GM10266 (cell line): ENCODE measurements around the gene FRYL.
"Not testable (repeated sequence)": the region's sequence is repeated elsewhere in the genome, so short reads cannot be mapped to it uniquely, and the experiment has no call there.

Source experiments
- DNase-seq: peaks from one replicate; pipeline ENCODE4 v3.0.0; 2012; ENCODE audit errors: extremely low spot score
- TF ChIP-seq, protein P1 (sequence below): IDR thresholded peaks from 2 replicates; pipeline ENCODE4 v1.5.1; 2012; ENCODE audit warnings: mild to moderate bottlenecking, low read depth; ENCODE audit not compliant: control insufficient read depth, insufficient read depth; ENCODE audit errors: missing control alignments

FRYL gene

DNA sequence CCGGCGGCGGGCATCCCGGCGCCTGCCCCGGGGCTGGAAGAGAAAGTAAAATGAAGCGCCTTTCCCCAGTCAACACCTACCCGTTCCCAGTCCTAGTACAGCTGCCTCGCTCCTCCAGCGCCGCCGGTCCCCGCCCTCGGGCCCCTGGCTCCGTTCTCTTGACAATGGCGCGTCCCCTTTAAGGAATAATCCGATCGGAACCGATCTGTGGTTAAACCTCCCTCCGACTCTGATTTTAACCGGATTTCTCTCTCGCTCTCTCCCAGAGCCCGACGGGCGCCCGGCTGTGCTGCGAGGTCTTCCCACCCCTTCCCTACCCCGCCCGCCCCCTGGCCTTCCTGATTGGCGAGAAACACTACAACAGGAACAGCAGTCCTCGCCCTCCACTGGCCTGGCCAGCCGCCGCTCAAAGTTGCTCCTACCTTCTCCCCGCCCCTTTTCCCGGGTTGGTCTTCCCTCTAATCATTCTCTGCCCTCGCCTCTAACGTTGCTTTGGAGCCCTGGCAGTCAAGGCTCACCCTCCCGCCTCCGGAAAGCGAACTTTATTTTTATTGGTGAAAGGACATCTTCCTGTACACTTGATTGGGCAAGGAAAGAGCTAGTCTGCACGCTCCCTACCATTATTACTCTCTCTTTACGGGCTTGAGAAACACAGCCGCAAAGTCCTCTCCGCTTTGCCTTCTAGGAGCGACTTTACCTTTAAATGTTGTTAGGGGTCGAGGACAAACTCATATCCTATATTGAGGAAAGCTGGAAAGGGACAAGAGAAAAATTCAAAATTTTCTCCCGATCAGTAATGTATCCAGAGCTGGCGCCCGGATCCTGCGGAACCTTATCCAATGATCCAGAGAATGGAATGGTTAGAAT, at the start of gene FRYL:
Gene FRYL (minus strand): TSS at position 282 of the 867 bp plus-strand sequence. CDS start 145,869 bp downstream, outside the sequence.
- DNase-seq = peak; percentile 95
- TF ChIP-seq, protein P1, sequence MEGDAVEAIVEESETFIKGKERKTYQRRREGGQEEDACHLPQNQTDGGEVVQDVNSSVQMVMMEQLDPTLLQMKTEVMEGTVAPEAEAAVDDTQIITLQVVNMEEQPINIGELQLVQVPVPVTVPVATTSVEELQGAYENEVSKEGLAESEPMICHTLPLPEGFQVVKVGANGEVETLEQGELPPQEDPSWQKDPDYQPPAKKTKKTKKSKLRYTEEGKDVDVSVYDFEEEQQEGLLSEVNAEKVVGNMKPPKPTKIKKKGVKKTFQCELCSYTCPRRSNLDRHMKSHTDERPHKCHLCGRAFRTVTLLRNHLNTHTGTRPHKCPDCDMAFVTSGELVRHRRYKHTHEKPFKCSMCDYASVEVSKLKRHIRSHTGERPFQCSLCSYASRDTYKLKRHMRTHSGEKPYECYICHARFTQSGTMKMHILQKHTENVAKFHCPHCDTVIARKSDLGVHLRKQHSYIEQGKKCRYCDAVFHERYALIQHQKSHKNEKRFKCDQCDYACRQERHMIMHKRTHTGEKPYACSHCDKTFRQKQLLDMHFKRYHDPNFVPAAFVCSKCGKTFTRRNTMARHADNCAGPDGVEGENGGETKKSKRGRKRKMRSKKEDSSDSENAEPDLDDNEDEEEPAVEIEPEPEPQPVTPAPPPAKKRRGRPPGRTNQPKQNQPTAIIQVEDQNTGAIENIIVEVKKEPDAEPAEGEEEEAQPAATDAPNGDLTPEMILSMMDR = no peak

DNA sequence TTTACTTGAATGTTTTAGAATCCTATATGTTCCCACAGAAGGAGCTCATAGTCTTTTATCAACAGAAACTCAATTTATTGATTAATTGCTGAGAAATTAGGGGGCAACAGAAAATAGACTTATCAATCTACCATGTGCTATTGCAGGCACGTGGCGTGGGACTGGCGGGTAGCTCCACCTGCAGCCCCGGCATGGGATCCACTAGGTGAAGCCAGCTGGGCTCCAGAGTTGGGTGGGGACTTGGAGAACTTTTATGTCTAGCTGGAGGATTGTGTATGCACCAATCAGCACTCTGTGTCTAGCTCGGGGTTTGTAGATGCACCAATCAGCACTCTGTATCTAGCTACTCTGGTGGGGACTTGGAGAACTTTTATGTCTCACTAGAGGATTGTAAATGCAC, 47.5 kb upstream of the FRYL start:
- TF ChIP-seq, protein P1 = no peak
- DNase-seq = no peak

DNA sequence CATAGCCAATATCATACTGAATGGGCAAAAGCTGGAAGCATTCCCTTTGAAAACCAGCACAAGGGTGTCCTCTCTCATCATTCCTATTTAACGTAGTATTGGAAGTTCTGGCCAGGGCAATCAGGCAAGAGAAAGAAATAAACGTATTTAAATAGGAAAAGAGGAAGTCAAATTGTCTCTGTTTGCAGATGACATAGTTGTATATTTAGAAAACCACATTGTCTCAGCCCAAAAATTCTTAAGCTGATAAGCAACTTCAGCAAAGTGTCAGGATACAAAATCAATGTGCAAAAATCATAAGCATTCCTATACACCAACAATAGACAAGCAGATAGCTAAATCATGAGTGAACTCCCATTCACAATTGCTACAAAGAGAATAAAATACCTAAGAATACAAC, 41.4 kb upstream of the FRYL start:
- not testable (repeated sequence) for DNase-seq

DNA sequence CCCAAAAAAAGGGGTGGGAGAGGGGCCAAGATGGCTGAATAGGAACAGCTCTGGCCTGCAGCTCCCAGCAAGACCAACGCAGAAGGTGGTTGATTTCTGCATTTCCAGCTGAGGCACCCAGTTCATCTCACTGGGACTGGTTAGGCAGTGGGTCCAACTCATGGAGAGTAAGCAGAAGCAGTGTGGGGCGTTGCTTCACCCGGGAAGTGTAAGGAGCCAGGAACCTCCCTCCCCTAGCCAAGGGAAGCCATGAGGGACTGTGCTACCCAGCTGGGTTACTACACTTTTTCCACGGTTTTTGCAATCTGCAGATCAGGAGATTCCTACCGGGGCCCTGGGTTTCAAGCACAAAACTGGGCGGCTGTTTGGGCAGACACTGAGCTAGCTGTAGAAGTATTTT, 36.9 kb upstream of the FRYL start:
- DNase-seq = no peak
- TF ChIP-seq, protein P1 = no peak

DNA sequence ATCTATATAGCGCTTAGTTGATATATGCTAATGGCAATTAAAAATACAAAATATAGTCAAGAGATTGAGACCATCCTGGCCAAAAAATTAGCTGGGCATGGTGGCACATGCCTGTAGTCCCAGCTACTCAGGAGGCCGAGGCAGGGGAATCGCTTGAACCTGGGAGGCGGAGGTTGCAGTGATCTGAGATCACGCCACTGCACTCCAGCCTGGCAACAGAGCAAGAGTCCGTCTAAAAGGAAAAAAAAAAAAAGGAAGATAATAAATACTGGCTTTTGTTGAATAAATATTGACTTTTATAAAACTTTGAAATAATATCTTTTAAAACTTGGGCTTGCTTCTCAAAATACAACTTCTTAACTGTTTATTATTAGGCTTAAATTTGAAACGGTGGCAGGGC, 36.2 kb upstream of the FRYL start:
- DNase-seq = not testable (repeated sequence)

DNA sequence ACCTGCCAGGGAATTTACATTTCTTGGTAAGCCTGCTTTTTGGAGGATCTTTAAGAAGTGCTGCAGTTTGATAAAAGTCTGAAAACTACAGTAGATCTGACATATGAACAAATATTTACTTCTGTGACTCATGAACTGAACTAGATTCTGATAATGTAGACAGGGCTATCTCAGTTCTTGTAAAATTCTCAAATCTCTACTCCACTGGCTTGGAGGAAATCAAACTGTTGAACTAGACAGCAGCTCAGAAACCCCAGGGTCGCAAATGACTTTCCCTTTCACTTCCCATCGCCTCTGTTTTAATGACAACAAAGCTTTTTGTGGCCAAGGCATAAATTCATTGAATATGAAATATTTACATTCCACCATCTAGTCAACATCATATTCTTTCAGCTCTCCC, 35.4 kb upstream of the FRYL start:
- TF ChIP-seq, protein P1 = no peak
- peak; percentile 23 for DNase-seq

DNA sequence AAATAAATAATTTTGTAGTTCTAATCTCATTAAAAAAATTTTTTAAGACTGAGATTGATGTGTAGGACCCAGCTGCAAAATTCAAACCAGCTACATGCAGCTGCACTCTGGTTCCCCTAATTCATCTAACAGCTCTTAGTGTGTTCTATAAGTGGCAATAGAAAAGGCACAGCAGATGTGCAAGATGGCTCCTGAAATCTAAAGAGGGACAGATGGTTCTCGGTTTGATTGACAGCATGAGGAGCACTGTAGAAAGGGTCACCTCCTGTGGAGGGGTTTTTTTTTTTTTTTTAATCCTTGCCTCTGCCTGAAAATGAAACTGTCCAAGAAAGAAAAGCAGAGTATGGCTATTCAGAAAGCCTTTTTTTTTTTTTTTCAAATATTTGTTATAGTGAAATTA, 33.9 kb upstream of the FRYL start:
- DNase-seq = peak; percentile 38
- TF ChIP-seq, protein P1 = no peak

DNA sequence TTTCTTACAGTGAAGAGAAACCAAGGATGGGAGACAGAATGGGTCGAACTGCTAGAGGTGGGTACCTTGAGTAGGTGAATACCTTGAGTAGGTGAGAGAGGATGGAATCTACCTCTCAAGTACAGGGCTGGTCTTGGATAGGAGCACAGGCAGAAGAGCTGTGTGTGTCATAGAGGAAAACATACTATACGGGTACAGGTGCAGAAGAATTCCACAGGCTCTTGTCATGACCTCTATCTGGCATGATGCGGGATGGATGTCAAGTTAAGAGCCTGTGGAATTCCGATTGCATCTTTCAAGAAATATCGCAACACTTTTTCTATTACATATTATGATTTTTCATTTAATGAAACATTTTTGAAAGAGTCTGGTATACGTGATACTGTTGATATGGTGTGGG, 32.8 kb upstream of the FRYL start:
- DNase-seq = no peak
- TF ChIP-seq, protein P1 = no peak
